GM19240 (cell line): ENCODE data around the gene DPM1.

Experiments
- DNase-seq: peaks from one replicate; pipeline ENCODE4 v3.0.0; 2011; ENCODE audit warnings: low spot score; ENCODE audit not compliant: insufficient read length

The DPM1 gene

GRCh38 chr20:50930976-50931305 lies 27.4 kb downstream of the DPM1 start:
- DNase-seq: no peak

GRCh38 chr20:50930139-50930975 lies 28.0 kb downstream of the DPM1 start:
- no peak for DNase-seq

- peak; percentile 88 for DNase-seq
Measured at GRCh38 chr20:50929299-50930138, 28.8 kb downstream of the DPM1 start.

- DNase-seq: no peak
Measured at GRCh38 chr20:50928469-50928868, 29.9 kb downstream of the DPM1 start.

- DNase-seq: no peak
Measured at GRCh38 chr20:50926530-50926929, 31.8 kb downstream of the DPM1 start.

- no peak for DNase-seq
Measured at GRCh38 chr20:50924261-50924920, 33.9 kb downstream of the DPM1 start.

GRCh38 chr20:50921803-50922501 lies 36.4 kb downstream of the DPM1 start:
- DNase-seq: no peak

GRCh38 chr20:50920997-50921396 lies 37.3 kb downstream of the DPM1 start:
- DNase-seq: no peak

- DNase-seq: no peak
Measured at GRCh38 chr20:50919567-50919966, 38.8 kb downstream of the DPM1 start.

- DNase-seq: no peak
Measured at GRCh38 chr20:50918403-50918802, 39.9 kb downstream of the DPM1 start.

GRCh38 chr20:50916934-50917333 lies 41.4 kb downstream of the DPM1 start:
- no peak for DNase-seq

GRCh38 chr20:50916257-50916656 lies 42.1 kb downstream of the DPM1 start:
- DNase-seq: no peak

- no peak for DNase-seq
Measured at GRCh38 chr20:50915424-50915823, 42.9 kb downstream of the DPM1 start.

GRCh38 chr20:50913690-50914375 lies 44.5 kb downstream of the DPM1 start:
- no peak for DNase-seq

GRCh38 chr20:50911716-50912115 lies 46.6 kb downstream of the DPM1 start:
- no peak for DNase-seq

- no peak for DNase-seq
Measured at GRCh38 chr20:50911030-50911429, 47.3 kb downstream of the DPM1 start.

GRCh38 chr20:50909413-50909812 lies 48.9 kb downstream of the DPM1 start:
- DNase-seq: no peak

- DNase-seq: no peak
Measured at GRCh38 chr20:50904067-50904570, 54.2 kb downstream of the DPM1 start.

GRCh38 chr20:50903353-50904051 lies 54.8 kb downstream of the DPM1 start:
- no peak for DNase-seq

- no peak for DNase-seq
Measured at GRCh38 chr20:50901301-50901700, 57.0 kb downstream of the DPM1 start.
